Measurements from ENCODE around the gene PCDHGC5.

- TF ChIP-seq CTCF (IDR thresholded peaks at IDR 0.05) = no peak
- TF ChIP-seq POLR2A (IDR thresholded peaks at IDR 0.05) = no peak
Observed at GRCh38 chr5:141510160-141510559, 21.3 kb downstream of the PCDHGC5 start.
